Measurements from ENCODE around the gene KIF3A.

The KIF3A gene

GRCh38 chr5:132766020-132766805, 28.9 kb upstream of the KIF3A start:
- in situ Hi-C loops (cut with MboI; ENCODE audit: low pct_unique_long_range_greater_than_20kb, low sequenced_read_pairs, unreplicated experiment), result no loop called here
- no peak for TF ChIP-seq CTCF (IDR thresholded peaks at IDR 0.05; ENCODE audit: extremely low read depth, insufficient read depth, missing control alignments)
- no peak for DNase-seq (ENCODE audit: low spot score)

GRCh38 chr5:132765311-132766019, 28.1 kb upstream of the KIF3A start:
- in situ Hi-C loops (cut with MboI; ENCODE audit: low pct_unique_long_range_greater_than_20kb, low sequenced_read_pairs, unreplicated experiment), result no loop called here
- no peak for TF ChIP-seq CTCF (IDR thresholded peaks at IDR 0.05; ENCODE audit: extremely low read depth, insufficient read depth, missing control alignments)

GRCh38 chr5:132764671-132765238, 27.4 kb upstream of the KIF3A start:
- no peak for DNase-seq (ENCODE audit: low spot score)
- in situ Hi-C loops (cut with MboI; ENCODE audit: low pct_unique_long_range_greater_than_20kb, low sequenced_read_pairs, unreplicated experiment), result no loop called here
- no peak for TF ChIP-seq CTCF (IDR thresholded peaks at IDR 0.05; ENCODE audit: extremely low read depth, insufficient read depth, missing control alignments)

More at GRCh38 chr5:132765311-132766019, 28.1 kb upstream of the KIF3A start:
- DNase-seq (ENCODE audit: low spot score), result no peak

GRCh38 chr5:132764051-132764450, 26.7 kb upstream of the KIF3A start:
- in situ Hi-C loops (cut with MboI; ENCODE audit: low pct_unique_long_range_greater_than_20kb, low sequenced_read_pairs, unreplicated experiment), result no loop called here
- no peak for TF ChIP-seq CTCF (IDR thresholded peaks at IDR 0.05; ENCODE audit: extremely low read depth, insufficient read depth, missing control alignments)
- no peak for DNase-seq (ENCODE audit: low spot score)

- no peak for DNase-seq (ENCODE audit: low spot score)
- in situ Hi-C loops (cut with MboI; ENCODE audit: low pct_unique_long_range_greater_than_20kb, low sequenced_read_pairs, unreplicated experiment), result no loop called here
- no peak for TF ChIP-seq CTCF (IDR thresholded peaks at IDR 0.05; ENCODE audit: extremely low read depth, insufficient read depth, missing control alignments)
Observed at GRCh38 chr5:132763181-132764036, 26.1 kb upstream of the KIF3A start.
